GM06990 (cell line): ENCODE results near the gene MCM3.

Source experiments
- DNase-seq: peaks from one replicate; pipeline ENCODE4 v3.0.0-alpha.2; 2011; ENCODE audit not compliant: insufficient read length; ENCODE audit errors: extremely low read depth
- H3K27me3 ChIP-seq: replicated peaks from 2 replicates; pipeline ENCODE4 v1.6.0; 2011; ENCODE audit warnings: low read length; ENCODE audit not compliant: control insufficient read depth, insufficient read depth
- H3K36me3 ChIP-seq: 2 replicates; pipeline ENCODE4 v1.5.1; 2011; ENCODE audit warnings: low read length; ENCODE audit not compliant: control insufficient read depth, insufficient read depth
- H3K4me3 ChIP-seq: replicated peaks from 2 replicates; pipeline ENCODE4 v1.5.1; 2011; ENCODE audit warnings: low read depth, mild to moderate bottlenecking, control low read depth, low read length
- TF ChIP-seq, protein P1 (sequence below): IDR thresholded peaks from 2 replicates; pipeline ENCODE4 v1.5.1; 2011; ENCODE audit warnings: low read length, control low read depth, mild to moderate bottlenecking, inconsistent platforms; ENCODE audit not compliant: insufficient read depth, poor library complexity, severe bottlenecking

The MCM3 gene

GRCh38 chr6:52301326-52301725 lies 16.8 kb upstream of the MCM3 start:
- Histone ChIP-seq H3K27me3 (no peaks in the 10 kb centered on the region), H3K36me3 (no peaks in the 10 kb centered on the region), H3K4me3 (no peak overlapping the region)
- no peak for DNase-seq
- TF ChIP-seq, protein P1, sequence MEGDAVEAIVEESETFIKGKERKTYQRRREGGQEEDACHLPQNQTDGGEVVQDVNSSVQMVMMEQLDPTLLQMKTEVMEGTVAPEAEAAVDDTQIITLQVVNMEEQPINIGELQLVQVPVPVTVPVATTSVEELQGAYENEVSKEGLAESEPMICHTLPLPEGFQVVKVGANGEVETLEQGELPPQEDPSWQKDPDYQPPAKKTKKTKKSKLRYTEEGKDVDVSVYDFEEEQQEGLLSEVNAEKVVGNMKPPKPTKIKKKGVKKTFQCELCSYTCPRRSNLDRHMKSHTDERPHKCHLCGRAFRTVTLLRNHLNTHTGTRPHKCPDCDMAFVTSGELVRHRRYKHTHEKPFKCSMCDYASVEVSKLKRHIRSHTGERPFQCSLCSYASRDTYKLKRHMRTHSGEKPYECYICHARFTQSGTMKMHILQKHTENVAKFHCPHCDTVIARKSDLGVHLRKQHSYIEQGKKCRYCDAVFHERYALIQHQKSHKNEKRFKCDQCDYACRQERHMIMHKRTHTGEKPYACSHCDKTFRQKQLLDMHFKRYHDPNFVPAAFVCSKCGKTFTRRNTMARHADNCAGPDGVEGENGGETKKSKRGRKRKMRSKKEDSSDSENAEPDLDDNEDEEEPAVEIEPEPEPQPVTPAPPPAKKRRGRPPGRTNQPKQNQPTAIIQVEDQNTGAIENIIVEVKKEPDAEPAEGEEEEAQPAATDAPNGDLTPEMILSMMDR, result no peak

DNA sequence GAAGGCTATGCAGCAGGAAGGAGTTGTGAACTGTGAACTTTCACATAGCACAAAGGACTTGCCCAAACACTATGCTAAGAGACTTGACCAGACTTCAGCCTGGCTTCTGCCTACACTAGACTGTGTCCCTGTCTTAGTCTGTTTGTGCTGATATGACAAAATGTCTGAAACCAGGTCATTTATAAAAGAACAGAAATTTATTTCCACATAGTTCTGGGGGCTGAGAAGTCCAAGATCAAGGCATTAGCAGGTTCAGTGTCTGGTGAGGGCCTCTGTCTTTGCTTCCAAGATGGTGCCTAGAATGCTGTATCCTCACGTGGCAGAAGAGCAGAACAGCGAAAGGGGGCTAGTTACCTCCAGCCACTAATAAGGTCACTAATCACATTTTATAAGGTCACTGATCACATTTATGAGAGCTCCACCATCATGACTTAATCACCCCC lies 16.0 kb upstream of the MCM3 start:
- DNase-seq, result no peak
- TF ChIP-seq, protein P1, result no peak
- Histone ChIP-seq H3K27me3 (no peaks in the 10 kb centered on the region), H3K4me3 (no peak overlapping the region), H3K36me3 (no peaks in the 10 kb centered on the region)

DNA sequence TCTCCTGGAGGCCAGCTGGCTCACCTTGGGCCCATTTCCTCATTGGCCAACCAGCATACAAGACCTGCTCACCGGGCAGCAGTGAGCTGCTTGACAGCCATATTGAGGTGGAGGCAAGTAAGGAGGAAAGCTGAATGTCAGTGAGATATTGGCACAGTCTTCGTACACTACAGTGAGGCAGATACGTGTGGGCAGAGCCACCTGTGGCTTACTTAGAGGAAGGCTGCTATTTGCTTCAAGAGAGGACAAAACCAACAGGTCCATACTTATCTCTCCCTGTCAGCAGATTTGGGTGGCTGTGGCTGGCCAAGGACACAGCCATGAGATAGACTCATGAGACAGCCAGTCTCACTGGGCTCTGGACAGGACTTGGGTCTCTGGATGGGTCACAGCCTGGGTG lies 15.1 kb upstream of the MCM3 start:
- TF ChIP-seq, protein P1, result no peak
- Histone ChIP-seq H3K36me3 (no peaks in the 10 kb centered on the region), H3K27me3 (no peaks in the 10 kb centered on the region), H3K4me3 (no peak overlapping the region)
- DNase-seq, result no peak

GRCh38 chr6:52297433-52297832 lies 12.9 kb upstream of the MCM3 start:
- TF ChIP-seq, protein P1, result peak; percentile 4
- Histone ChIP-seq H3K27me3 (no peaks in the 10 kb centered on the region), H3K36me3 (no peaks in the 10 kb centered on the region), H3K4me3 (no peak overlapping the region)
- peak; percentile 51 for DNase-seq

- TF ChIP-seq, protein P1, result no peak
- no peak for DNase-seq
Observed at GRCh38 chr6:52293067-52293466, 8.5 kb upstream of the MCM3 start.

DNA sequence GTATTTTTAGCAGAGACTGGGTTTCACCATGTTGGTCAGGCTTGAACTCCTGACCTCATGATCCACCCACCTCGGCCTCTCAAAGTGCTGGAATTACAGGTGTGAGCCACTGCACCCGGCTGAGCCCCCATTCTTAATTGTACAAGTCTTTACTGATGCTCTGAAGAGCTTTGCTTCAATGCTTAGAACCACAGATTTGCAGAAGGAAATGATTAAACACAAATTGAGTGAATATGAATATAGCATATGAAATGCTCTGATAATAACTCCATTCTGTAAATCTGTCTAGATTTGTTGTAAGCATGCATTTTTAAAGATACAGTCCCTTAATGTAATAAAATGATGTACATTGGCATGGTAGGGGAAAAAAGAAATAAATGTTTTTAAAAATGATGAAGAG lies 4.3 kb upstream of the MCM3 start:
- H3K27me3 ChIP-seq, result no peaks in the 10 kb centered on the region
- H3K36me3 ChIP-seq, result no peaks in the 10 kb centered on the region
- TF ChIP-seq, protein P1, result no peak
- no peak overlapping the region for H3K4me3 ChIP-seq
- DNase-seq, result no peak

More at GRCh38 chr6:52293067-52293466, 8.5 kb upstream of the MCM3 start:
- H3K36me3 ChIP-seq, result no peaks in the 10 kb centered on the region
- H3K27me3 ChIP-seq, result no peaks in the 10 kb centered on the region
- no peak overlapping the region for H3K4me3 ChIP-seq
